ENCODE data around the gene MYO1H. TPM values are rescaled to one million over a fixed set of nuclear protein-coding genes. Genes with fewer than 3 reads are reported as not detected.

The MYO1H gene
- polyA plus RNA-seq, 1 experiment, result not detected

- ChIA-PET POLR2A (no interaction called here), CTCF (interaction anchor here (1.3 to 1.4 kb wide), 4 partner anchors 12 to 52 kb away, joined by 3 to 5 read pairs (median 4); no protein-coding TSS in a partner anchor)
- DNase-seq (ENCODE audit: low read depth), result no peak
- TF ChIP-seq CTCF (IDR thresholded peaks at IDR 0.05; ENCODE audit: insufficient read depth, low read depth, low read length), result no peak
- no peak overlapping the region for H3K4me3 ChIP-seq (ENCODE audit: low read depth, low read length)
- H3K36me3 ChIP-seq (ENCODE audit: control insufficient read depth, insufficient read depth, low read length), result peaks cover 16% of the 10 kb centered on the region
- H3K27me3 ChIP-seq (ENCODE audit: control insufficient read depth, insufficient read depth, low read length), result no peaks in the 10 kb centered on the region
These were observed 134.2 kb downstream of the MYO1H start for GRCh38 chr12:109481863-109482262.

- CTCF ChIA-PET, result interaction anchor here (1.4 kb wide), 1 partner anchor 13 kb away, joined by 3 read pairs; no protein-coding TSS in a partner anchor
- Histone ChIP-seq H3K4me3 (ENCODE audit: low read depth, low read length) (no peak overlapping the region), H3K27me3 (ENCODE audit: control insufficient read depth, insufficient read depth, low read length) (no peaks in the 10 kb centered on the region), H3K36me3 (ENCODE audit: control insufficient read depth, insufficient read depth, low read length) (peaks cover 22% of the 10 kb centered on the region)
- POLR2A ChIA-PET, result no interaction called here
- no peak for DNase-seq (ENCODE audit: low read depth)
- TF ChIP-seq CTCF (IDR thresholded peaks at IDR 0.05; ENCODE audit: insufficient read depth, low read depth, low read length), result no peak
These were observed 134.8 kb downstream of the MYO1H start for GRCh38 chr12:109482491-109482890.

- Histone ChIP-seq H3K4me3 (ENCODE audit: low read depth, low read length) (no peak overlapping the region), H3K36me3 (ENCODE audit: control insufficient read depth, insufficient read depth, low read length) (peaks cover 25% of the 10 kb centered on the region), H3K27me3 (ENCODE audit: control insufficient read depth, insufficient read depth, low read length) (no peaks in the 10 kb centered on the region)
- no peak for DNase-seq (ENCODE audit: low read depth)
- ChIA-PET POLR2A (no interaction called here), CTCF (interaction anchor here (0.6 to 1.4 kb wide), 2 partner anchors 13 to 53 kb away, joined by 3 read pairs; no protein-coding TSS in a partner anchor)
- TF ChIP-seq CTCF (IDR thresholded peaks at IDR 0.05; ENCODE audit: insufficient read depth, low read depth, low read length), result no peak
These were observed 135.2 kb downstream of the MYO1H start for GRCh38 chr12:109482894-109483293.

- POLR2A ChIA-PET, result no interaction called here
- H3K27me3 ChIP-seq (ENCODE audit: control insufficient read depth, insufficient read depth, low read length), result no peaks in the 10 kb centered on the region
- no peak for DNase-seq (ENCODE audit: low read depth)
- H3K4me3 ChIP-seq (ENCODE audit: low read depth, low read length), result no peak overlapping the region
- H3K36me3 ChIP-seq (ENCODE audit: control insufficient read depth, insufficient read depth, low read length), result peaks cover 28% of the 10 kb centered on the region
- no peak for TF ChIP-seq CTCF (IDR thresholded peaks at IDR 0.05; ENCODE audit: insufficient read depth, low read depth, low read length)
- CTCF ChIA-PET, result interaction anchor here (0.6 to 1.4 kb wide), 2 partner anchors 14 to 53 kb away, joined by 3 read pairs; no protein-coding TSS in a partner anchor
These were observed 135.6 kb downstream of the MYO1H start for GRCh38 chr12:109483346-109483745.

- ChIA-PET POLR2A (no interaction called here), CTCF (interaction anchor here (0.6 to 2.4 kb wide), 5 partner anchors 22 to 233 kb away, joined by 3 to 9 read pairs (median 3); no protein-coding TSS in a partner anchor)
- Histone ChIP-seq H3K27me3 (ENCODE audit: control insufficient read depth, insufficient read depth, low read length) (no peaks in the 10 kb centered on the region), H3K36me3 (ENCODE audit: control insufficient read depth, insufficient read depth, low read length) (peaks cover 42% of the 10 kb centered on the region), H3K4me3 (ENCODE audit: low read depth, low read length) (no peak overlapping the region)
- no peak for TF ChIP-seq CTCF (IDR thresholded peaks at IDR 0.05; ENCODE audit: insufficient read depth, low read depth, low read length)
- no peak for DNase-seq (ENCODE audit: low read depth)
These were observed 137.5 kb downstream of the MYO1H start for GRCh38 chr12:109485201-109485600.
